GM23338 (cell line): ENCODE measurements around the gene MSH2. TPM values are rescaled to one million over a fixed set of nuclear protein-coding genes. Genes with fewer than 3 reads are reported as not detected.

Experiments used
- ATAC-seq: fragments of 200-7000 bp; cut with Tn5 transposase; 3 replicates; pipeline ENCODE4 v1.9.1; 2020
- DNase-seq: peaks from one replicate; pipeline ENCODE4 v3.0.0-alpha.2; 2015; ENCODE audit warnings: low spot score
- H2AFZ ChIP-seq: fragments of 200-600 bp; sonication (generic); 2 replicates; pipeline ENCODE4 v1.8.0; 2016; ENCODE audit warnings: antibody characterized with exemption, mild to moderate bottlenecking, moderate library complexity
- H3F3A ChIP-seq: fragments of 200-600 bp; sonication (generic); replicated peaks from 2 replicates; pipeline ENCODE4 v1.8.0; 2017; ENCODE audit warnings: antibody characterized with exemption, mixed run types, low read depth
- H3K27ac ChIP-seq: fragments of 200-600 bp; sonication (generic); 2 replicates; pipeline ENCODE4 v1.6.1; 2016; ENCODE audit warnings: low read depth
- H3K27me3 ChIP-seq: fragments of 200-600 bp; sonication (generic); 2 replicates; pipeline ENCODE4 v1.8.0; 2016; ENCODE audit warnings: mild to moderate bottlenecking, mixed run types, moderate library complexity; ENCODE audit not compliant: insufficient read depth
- H3K36me3 ChIP-seq: fragments of 200-600 bp; sonication (generic); 2 replicates; pipeline ENCODE4 v1.8.0; 2016; ENCODE audit warnings: mild to moderate bottlenecking; ENCODE audit not compliant: insufficient read depth
- H3K4me1 ChIP-seq: fragments of 200-600 bp; sonication (generic); 2 replicates; pipeline ENCODE4 v1.8.0; 2016; ENCODE audit warnings: mild to moderate bottlenecking, moderate library complexity; ENCODE audit not compliant: insufficient read depth
- H3K4me2 ChIP-seq: fragments of 200-600 bp; sonication (generic); 2 replicates; pipeline ENCODE4 v1.7.1; 2017; ENCODE audit warnings: mixed run types
- H3K4me3 ChIP-seq: fragments of 200-600 bp; sonication (generic); 2 replicates; pipeline ENCODE4 v1.6.1; 2016; ENCODE audit warnings: mixed run types
- H3K79me2 ChIP-seq: fragments of 200-600 bp; sonication (generic); replicated peaks from 2 replicates; pipeline ENCODE4 v1.8.0; 2017; ENCODE audit warnings: mild to moderate bottlenecking; ENCODE audit not compliant: insufficient read depth
- H3K9me2 ChIP-seq: fragments of 200-600 bp; sonication (generic); 2 replicates; pipeline ENCODE4 v1.8.0; 2017; ENCODE audit not compliant: insufficient read depth
- H4K20me1 ChIP-seq: fragments of 200-600 bp; sonication (generic); replicated peaks from 2 replicates; pipeline ENCODE4 v1.8.0; 2017; ENCODE audit warnings: mild to moderate bottlenecking; ENCODE audit not compliant: insufficient read depth
- H3K27ac Mint-ChIP-seq: 2 replicates; pipeline ENCODE4 v1.8.0; 2020; ENCODE audit warnings: inconsistent platforms, mild to moderate bottlenecking, moderate library complexity, mixed read lengths
- H3K27me3 Mint-ChIP-seq: 3 replicates; pipeline ENCODE4 v1.8.0; 2022; ENCODE audit warnings: low read depth, mild to moderate bottlenecking, moderate library complexity, mixed read lengths, inconsistent platforms; ENCODE audit not compliant: insufficient read depth, poor library complexity
- H3K36me3 Mint-ChIP-seq: 3 replicates; pipeline ENCODE4 v1.8.0; 2021; ENCODE audit warnings: low read depth, mild to moderate bottlenecking, inconsistent platforms, moderate library complexity, mixed read lengths
- H3K4me1 Mint-ChIP-seq: 3 replicates; pipeline ENCODE4 v1.8.0; 2020; ENCODE audit warnings: mild to moderate bottlenecking, inconsistent platforms, mixed read lengths
- H3K4me3 Mint-ChIP-seq: 3 replicates; pipeline ENCODE4 v1.8.0; 2021; ENCODE audit warnings: moderate library complexity, mild to moderate bottlenecking, inconsistent platforms, mixed read lengths
- H3K9me3 Mint-ChIP-seq: 3 replicates; pipeline ENCODE4 v1.8.0; 2020; ENCODE audit warnings: moderate library complexity, mild to moderate bottlenecking, inconsistent platforms, mixed read lengths
- CREB1 ChIP-seq: fragments of 250-450 bp; sonication (Bioruptor Pico); IDR thresholded peaks from 2 replicates; pipeline ENCODE4 v1.5.0; 2020; ENCODE audit warnings: low read depth, mild to moderate bottlenecking, moderate library complexity
- EZH2 ChIP-seq: fragments of 200-600 bp; sonication (generic); IDR thresholded peaks from one replicate; pipeline ENCODE4 v1.8.0; 2017; ENCODE audit warnings: antibody characterized with exemption, mild to moderate bottlenecking, low read depth; ENCODE audit not compliant: unreplicated experiment
- EZH2phosphoT487 ChIP-seq: fragments of 200-600 bp; sonication (generic); IDR thresholded peaks from one replicate; pipeline ENCODE4 v1.8.1; 2018; ENCODE audit warnings: antibody characterized with exemption; ENCODE audit not compliant: unreplicated experiment
- JUNB ChIP-seq: IDR thresholded peaks from one replicate; pipeline ENCODE4 v1.6.1; 2016; ENCODE audit warnings: antibody characterized with exemption; ENCODE audit not compliant: unreplicated experiment
- NANOG ChIP-seq: IDR thresholded peaks from 2 replicates; pipeline ENCODE4 v1.6.1; 2016; ENCODE audit warnings: antibody characterized with exemption, borderline replicate concordance
- POLR2AphosphoS5 ChIP-seq: IDR thresholded peaks from 2 replicates; pipeline ENCODE4 v1.6.1; 2016; ENCODE audit warnings: antibody characterized with exemption, low read depth
- STAT1 ChIP-seq: IDR thresholded peaks from one replicate; pipeline ENCODE4 v1.6.1; 2016; ENCODE audit warnings: antibody characterized with exemption; ENCODE audit not compliant: unreplicated experiment
- ZNF114 ChIP-seq: fragments of 250-450 bp; sonication (Bioruptor Pico); IDR thresholded peaks from 2 replicates; pipeline ENCODE4 v1.5.0; 2020; ENCODE audit warnings: mild to moderate bottlenecking, moderate library complexity
- ZNF331 ChIP-seq: fragments of 250-450 bp; sonication (Bioruptor Pico); IDR thresholded peaks from 2 replicates; pipeline ENCODE4 v1.5.0; 2020; ENCODE audit warnings: low read depth, mild to moderate bottlenecking, moderate library complexity
- polyA plus RNA-seq: library from polyadenylated mRNA; unstranded; fragments of >200 nt; fragmentation: Nextera tagmentation; extraction: Ambion mirVana; gene quantifications from 2 replicates; pipeline ENCODE4 v1.2.1, GENCODE V29; 2016
- total RNA-seq: library from RNA; depleted of rRNA; stranded (reverse); fragments of >200 nt; shearing (Covaris generic); gene quantifications from 2 replicates; pipeline ENCODE4 v1.2.3, GENCODE V29; 2014
- TF ChIP-seq, protein P1 (sequence below): IDR thresholded peaks from one replicate; pipeline ENCODE4 v1.6.1; 2018; ENCODE audit warnings: antibody characterized with exemption; ENCODE audit not compliant: unreplicated experiment
- TF ChIP-seq, protein P2 (sequence below), 2 experiments: fragments of 200-600 bp in 1 of 2; sonication (generic) in 1 of 2; conservative IDR thresholded peaks; 2 replicates each; pipeline versions ENCODE4 v1.5.1 to v1.6.1; 2016 to 2017; ENCODE audit warnings: antibody characterized with exemption in 2 of 2, low read depth in 2 of 2, mild to moderate bottlenecking in 2 of 2, moderate library complexity in 1 of 2
- TF ChIP-seq, protein P3 (sequence below): fragments of 250-450 bp; sonication (Bioruptor Pico); IDR thresholded peaks from 2 replicates; pipeline ENCODE4 v1.5.0; 2020; ENCODE audit warnings: mild to moderate bottlenecking, moderate library complexity
- TF ChIP-seq, protein P4 (sequence below): IDR thresholded peaks from 2 replicates; pipeline ENCODE4 v1.6.1; 2016; ENCODE audit warnings: antibody characterized with exemption

MSH2 gene
- total and polyA plus RNA-seq, 2 experiments from 2014 or later, result 156 to 249 TPM

DNA sequence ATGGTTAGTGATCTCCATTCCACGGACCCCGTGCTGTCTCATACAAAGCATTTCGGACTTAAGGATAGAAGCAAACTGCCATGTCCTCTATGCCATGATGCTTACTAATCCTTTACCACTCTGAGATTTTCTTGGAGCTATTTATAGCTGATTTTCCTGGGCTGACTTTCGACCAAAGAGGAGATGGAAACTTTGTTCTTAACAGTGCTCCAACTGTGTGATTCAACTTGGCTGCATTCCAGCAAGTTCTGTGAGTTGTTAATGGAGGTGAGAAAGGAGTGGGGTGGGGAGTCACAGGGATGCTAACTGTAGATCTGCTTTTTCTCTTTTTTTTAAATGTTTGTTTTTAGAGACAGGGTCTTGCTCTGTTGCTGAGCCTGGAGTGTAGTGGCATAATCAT lies 45.5 kb upstream of the MSH2 start:
- no peaks in the 10 kb centered on the region; the same call in 1 of the 2 replicates for H3K4me1 ChIP-seq
- no peaks in the 10 kb centered on the region for H3K9me2 ChIP-seq
- TF ChIP-seq ZNF331 (CRISPR knock-in tag) (no peak), POLR2AphosphoS5 (no peak), STAT1 (no peak), CREB1 (CRISPR knock-in tag) (no peak), JUNB (no peak), NANOG (no peak), ZNF114 (CRISPR knock-in tag) (no peak), EZH2 (no peak), EZH2phosphoT487 (no peak)
- TF ChIP-seq, protein P1, sequence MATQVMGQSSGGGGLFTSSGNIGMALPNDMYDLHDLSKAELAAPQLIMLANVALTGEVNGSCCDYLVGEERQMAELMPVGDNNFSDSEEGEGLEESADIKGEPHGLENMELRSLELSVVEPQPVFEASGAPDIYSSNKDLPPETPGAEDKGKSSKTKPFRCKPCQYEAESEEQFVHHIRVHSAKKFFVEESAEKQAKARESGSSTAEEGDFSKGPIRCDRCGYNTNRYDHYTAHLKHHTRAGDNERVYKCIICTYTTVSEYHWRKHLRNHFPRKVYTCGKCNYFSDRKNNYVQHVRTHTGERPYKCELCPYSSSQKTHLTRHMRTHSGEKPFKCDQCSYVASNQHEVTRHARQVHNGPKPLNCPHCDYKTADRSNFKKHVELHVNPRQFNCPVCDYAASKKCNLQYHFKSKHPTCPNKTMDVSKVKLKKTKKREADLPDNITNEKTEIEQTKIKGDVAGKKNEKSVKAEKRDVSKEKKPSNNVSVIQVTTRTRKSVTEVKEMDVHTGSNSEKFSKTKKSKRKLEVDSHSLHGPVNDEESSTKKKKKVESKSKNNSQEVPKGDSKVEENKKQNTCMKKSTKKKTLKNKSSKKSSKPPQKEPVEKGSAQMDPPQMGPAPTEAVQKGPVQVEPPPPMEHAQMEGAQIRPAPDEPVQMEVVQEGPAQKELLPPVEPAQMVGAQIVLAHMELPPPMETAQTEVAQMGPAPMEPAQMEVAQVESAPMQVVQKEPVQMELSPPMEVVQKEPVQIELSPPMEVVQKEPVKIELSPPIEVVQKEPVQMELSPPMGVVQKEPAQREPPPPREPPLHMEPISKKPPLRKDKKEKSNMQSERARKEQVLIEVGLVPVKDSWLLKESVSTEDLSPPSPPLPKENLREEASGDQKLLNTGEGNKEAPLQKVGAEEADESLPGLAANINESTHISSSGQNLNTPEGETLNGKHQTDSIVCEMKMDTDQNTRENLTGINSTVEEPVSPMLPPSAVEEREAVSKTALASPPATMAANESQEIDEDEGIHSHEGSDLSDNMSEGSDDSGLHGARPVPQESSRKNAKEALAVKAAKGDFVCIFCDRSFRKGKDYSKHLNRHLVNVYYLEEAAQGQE, result no peak
- TF ChIP-seq, protein P2, sequence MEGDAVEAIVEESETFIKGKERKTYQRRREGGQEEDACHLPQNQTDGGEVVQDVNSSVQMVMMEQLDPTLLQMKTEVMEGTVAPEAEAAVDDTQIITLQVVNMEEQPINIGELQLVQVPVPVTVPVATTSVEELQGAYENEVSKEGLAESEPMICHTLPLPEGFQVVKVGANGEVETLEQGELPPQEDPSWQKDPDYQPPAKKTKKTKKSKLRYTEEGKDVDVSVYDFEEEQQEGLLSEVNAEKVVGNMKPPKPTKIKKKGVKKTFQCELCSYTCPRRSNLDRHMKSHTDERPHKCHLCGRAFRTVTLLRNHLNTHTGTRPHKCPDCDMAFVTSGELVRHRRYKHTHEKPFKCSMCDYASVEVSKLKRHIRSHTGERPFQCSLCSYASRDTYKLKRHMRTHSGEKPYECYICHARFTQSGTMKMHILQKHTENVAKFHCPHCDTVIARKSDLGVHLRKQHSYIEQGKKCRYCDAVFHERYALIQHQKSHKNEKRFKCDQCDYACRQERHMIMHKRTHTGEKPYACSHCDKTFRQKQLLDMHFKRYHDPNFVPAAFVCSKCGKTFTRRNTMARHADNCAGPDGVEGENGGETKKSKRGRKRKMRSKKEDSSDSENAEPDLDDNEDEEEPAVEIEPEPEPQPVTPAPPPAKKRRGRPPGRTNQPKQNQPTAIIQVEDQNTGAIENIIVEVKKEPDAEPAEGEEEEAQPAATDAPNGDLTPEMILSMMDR (conservative IDR thresholded peaks at IDR 0.05; ENCODE audit: low read depth in 2 of 2), result no peak
- TF ChIP-seq, protein P3, sequence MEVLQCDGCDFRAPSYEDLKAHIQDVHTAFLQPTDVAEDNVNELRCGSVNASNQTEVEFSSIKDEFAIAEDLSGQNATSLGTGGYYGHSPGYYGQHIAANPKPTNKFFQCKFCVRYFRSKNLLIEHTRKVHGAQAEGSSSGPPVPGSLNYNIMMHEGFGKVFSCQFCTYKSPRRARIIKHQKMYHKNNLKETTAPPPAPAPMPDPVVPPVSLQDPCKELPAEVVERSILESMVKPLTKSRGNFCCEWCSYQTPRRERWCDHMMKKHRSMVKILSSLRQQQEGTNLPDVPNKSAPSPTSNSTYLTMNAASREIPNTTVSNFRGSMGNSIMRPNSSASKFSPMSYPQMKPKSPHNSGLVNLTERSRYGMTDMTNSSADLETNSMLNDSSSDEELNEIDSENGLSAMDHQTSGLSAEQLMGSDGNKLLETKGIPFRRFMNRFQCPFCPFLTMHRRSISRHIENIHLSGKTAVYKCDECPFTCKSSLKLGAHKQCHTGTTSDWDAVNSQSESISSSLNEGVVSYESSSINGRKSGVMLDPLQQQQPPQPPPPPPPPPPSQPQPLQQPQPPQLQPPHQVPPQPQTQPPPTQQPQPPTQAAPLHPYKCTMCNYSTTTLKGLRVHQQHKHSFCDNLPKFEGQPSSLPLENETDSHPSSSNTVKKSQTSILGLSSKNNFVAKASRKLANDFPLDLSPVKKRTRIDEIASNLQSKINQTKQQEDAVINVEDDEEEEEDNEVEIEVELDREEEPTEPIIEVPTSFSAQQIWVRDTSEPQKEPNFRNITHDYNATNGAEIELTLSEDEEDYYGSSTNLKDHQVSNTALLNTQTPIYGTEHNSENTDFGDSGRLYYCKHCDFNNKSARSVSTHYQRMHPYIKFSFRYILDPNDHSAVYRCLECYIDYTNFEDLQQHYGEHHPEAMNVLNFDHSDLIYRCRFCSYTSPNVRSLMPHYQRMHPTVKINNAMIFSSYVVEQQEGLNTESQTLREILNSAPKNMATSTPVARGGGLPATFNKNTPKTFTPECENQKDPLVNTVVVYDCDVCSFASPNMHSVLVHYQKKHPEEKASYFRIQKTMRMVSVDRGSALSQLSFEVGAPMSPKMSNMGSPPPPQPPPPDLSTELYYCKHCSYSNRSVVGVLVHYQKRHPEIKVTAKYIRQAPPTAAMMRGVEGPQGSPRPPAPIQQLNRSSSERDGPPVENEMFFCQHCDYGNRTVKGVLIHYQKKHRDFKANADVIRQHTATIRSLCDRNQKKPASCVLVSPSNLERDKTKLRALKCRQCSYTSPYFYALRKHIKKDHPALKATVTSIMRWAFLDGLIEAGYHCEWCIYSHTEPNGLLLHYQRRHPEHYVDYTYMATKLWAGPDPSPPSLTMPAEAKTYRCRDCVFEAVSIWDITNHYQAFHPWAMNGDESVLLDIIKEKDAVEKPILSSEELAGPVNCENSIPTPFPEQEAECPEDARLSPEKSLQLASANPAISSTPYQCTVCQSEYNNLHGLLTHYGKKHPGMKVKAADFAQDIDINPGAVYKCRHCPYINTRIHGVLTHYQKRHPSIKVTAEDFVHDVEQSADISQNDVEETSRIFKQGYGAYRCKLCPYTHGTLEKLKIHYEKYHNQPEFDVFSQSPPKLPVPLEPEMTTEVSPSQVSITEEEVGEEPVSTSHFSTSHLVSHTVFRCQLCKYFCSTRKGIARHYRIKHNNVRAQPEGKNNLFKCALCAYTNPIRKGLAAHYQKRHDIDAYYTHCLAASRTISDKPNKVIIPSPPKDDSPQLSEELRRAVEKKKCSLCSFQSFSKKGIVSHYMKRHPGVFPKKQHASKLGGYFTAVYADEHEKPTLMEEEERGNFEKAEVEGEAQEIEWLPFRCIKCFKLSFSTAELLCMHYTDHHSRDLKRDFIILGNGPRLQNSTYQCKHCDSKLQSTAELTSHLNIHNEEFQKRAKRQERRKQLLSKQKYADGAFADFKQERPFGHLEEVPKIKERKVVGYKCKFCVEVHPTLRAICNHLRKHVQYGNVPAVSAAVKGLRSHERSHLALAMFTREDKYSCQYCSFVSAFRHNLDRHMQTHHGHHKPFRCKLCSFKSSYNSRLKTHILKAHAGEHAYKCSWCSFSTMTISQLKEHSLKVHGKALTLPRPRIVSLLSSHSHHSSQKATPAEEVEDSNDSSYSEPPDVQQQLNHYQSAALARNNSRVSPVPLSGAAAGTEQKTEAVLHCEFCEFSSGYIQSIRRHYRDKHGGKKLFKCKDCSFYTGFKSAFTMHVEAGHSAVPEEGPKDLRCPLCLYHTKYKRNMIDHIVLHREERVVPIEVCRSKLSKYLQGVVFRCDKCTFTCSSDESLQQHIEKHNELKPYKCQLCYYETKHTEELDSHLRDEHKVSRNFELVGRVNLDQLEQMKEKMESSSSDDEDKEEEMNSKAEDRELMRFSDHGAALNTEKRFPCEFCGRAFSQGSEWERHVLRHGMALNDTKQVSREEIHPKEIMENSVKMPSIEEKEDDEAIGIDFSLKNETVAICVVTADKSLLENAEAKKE (CRISPR knock-in tag), result no peak
- TF ChIP-seq, protein P4, sequence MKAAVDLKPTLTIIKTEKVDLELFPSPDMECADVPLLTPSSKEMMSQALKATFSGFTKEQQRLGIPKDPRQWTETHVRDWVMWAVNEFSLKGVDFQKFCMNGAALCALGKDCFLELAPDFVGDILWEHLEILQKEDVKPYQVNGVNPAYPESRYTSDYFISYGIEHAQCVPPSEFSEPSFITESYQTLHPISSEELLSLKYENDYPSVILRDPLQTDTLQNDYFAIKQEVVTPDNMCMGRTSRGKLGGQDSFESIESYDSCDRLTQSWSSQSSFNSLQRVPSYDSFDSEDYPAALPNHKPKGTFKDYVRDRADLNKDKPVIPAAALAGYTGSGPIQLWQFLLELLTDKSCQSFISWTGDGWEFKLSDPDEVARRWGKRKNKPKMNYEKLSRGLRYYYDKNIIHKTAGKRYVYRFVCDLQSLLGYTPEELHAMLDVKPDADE, result no peak
- no peak overlapping the region for H3K27ac Mint-ChIP-seq
- H3K27me3 ChIP-seq, result no peaks in the 10 kb centered on the region
- no peak overlapping the region for H3K4me3 ChIP-seq
- H4K20me1 ChIP-seq, result no peaks in the 10 kb centered on the region
- H2AFZ ChIP-seq, result peak overlapping the region; percentile 39
- no peaks in the 10 kb centered on the region for H3K79me2 ChIP-seq
- no peaks in the 10 kb centered on the region for H3K36me3 ChIP-seq
- no peaks in the 10 kb centered on the region for H3K9me3 Mint-ChIP-seq
- no peak overlapping the region for H3K4me3 Mint-ChIP-seq
- DNase-seq (no peak), ATAC-seq (peak; percentile 76)
- H3K36me3 Mint-ChIP-seq, result no peaks in the 10 kb centered on the region
- no peak overlapping the region; the same call in 1 of the 2 replicates for H3K4me2 ChIP-seq
- no peak overlapping the region for H3K27ac ChIP-seq
- peaks cover 2% of the 10 kb centered on the region for H3K27me3 Mint-ChIP-seq
- peaks cover 8% of the 10 kb centered on the region for H3K4me1 Mint-ChIP-seq
- 0 out of 2 replicates have a peak, but pooled peaks cover 2% of the 10 kb centered on the region for H3F3A ChIP-seq
